GM23338 (cell line): ENCODE data around the gene CFLAR. TPM values are rescaled to one million over a fixed set of nuclear protein-coding genes. Genes with fewer than 3 reads are reported as not detected.

ENCODE experiments used
- ATAC-seq: fragments of 200-7000 bp; cut with Tn5 transposase; 3 replicates; pipeline ENCODE4 v1.9.1; 2020
- DNase-seq: peaks from one replicate; pipeline ENCODE4 v3.0.0-alpha.2; 2015; ENCODE audit warnings: low spot score
- H2AFZ ChIP-seq: fragments of 200-600 bp; sonication (generic); 2 replicates; pipeline ENCODE4 v1.8.0; 2016; ENCODE audit warnings: antibody characterized with exemption, mild to moderate bottlenecking, moderate library complexity
- H3F3A ChIP-seq: fragments of 200-600 bp; sonication (generic); replicated peaks from 2 replicates; pipeline ENCODE4 v1.8.0; 2017; ENCODE audit warnings: antibody characterized with exemption, mixed run types, low read depth
- H3K27ac ChIP-seq: fragments of 200-600 bp; sonication (generic); 2 replicates; pipeline ENCODE4 v1.6.1; 2016; ENCODE audit warnings: low read depth
- H3K27me3 ChIP-seq: fragments of 200-600 bp; sonication (generic); 2 replicates; pipeline ENCODE4 v1.8.0; 2016; ENCODE audit warnings: mild to moderate bottlenecking, mixed run types, moderate library complexity; ENCODE audit not compliant: insufficient read depth
- H3K36me3 ChIP-seq: fragments of 200-600 bp; sonication (generic); 2 replicates; pipeline ENCODE4 v1.8.0; 2016; ENCODE audit warnings: mild to moderate bottlenecking; ENCODE audit not compliant: insufficient read depth
- H3K4me1 ChIP-seq: fragments of 200-600 bp; sonication (generic); 2 replicates; pipeline ENCODE4 v1.8.0; 2016; ENCODE audit warnings: mild to moderate bottlenecking, moderate library complexity; ENCODE audit not compliant: insufficient read depth
- H3K4me2 ChIP-seq: fragments of 200-600 bp; sonication (generic); 2 replicates; pipeline ENCODE4 v1.7.1; 2017; ENCODE audit warnings: mixed run types
- H3K4me3 ChIP-seq: fragments of 200-600 bp; sonication (generic); 2 replicates; pipeline ENCODE4 v1.6.1; 2016; ENCODE audit warnings: mixed run types
- H3K79me2 ChIP-seq: fragments of 200-600 bp; sonication (generic); replicated peaks from 2 replicates; pipeline ENCODE4 v1.8.0; 2017; ENCODE audit warnings: mild to moderate bottlenecking; ENCODE audit not compliant: insufficient read depth
- H3K9me2 ChIP-seq: fragments of 200-600 bp; sonication (generic); 2 replicates; pipeline ENCODE4 v1.8.0; 2017; ENCODE audit not compliant: insufficient read depth
- H4K20me1 ChIP-seq: fragments of 200-600 bp; sonication (generic); replicated peaks from 2 replicates; pipeline ENCODE4 v1.8.0; 2017; ENCODE audit warnings: mild to moderate bottlenecking; ENCODE audit not compliant: insufficient read depth
- H3K27ac Mint-ChIP-seq: 2 replicates; pipeline ENCODE4 v1.8.0; 2020; ENCODE audit warnings: inconsistent platforms, mild to moderate bottlenecking, moderate library complexity, mixed read lengths
- H3K27me3 Mint-ChIP-seq: 3 replicates; pipeline ENCODE4 v1.8.0; 2022; ENCODE audit warnings: low read depth, mild to moderate bottlenecking, moderate library complexity, mixed read lengths, inconsistent platforms; ENCODE audit not compliant: insufficient read depth, poor library complexity
- H3K36me3 Mint-ChIP-seq: 3 replicates; pipeline ENCODE4 v1.8.0; 2021; ENCODE audit warnings: low read depth, mild to moderate bottlenecking, inconsistent platforms, moderate library complexity, mixed read lengths
- H3K4me1 Mint-ChIP-seq: 3 replicates; pipeline ENCODE4 v1.8.0; 2020; ENCODE audit warnings: mild to moderate bottlenecking, inconsistent platforms, mixed read lengths
- H3K4me3 Mint-ChIP-seq: 3 replicates; pipeline ENCODE4 v1.8.0; 2021; ENCODE audit warnings: moderate library complexity, mild to moderate bottlenecking, inconsistent platforms, mixed read lengths
- H3K9me3 Mint-ChIP-seq: 3 replicates; pipeline ENCODE4 v1.8.0; 2020; ENCODE audit warnings: moderate library complexity, mild to moderate bottlenecking, inconsistent platforms, mixed read lengths
- CREB1 ChIP-seq: fragments of 250-450 bp; sonication (Bioruptor Pico); IDR thresholded peaks from 2 replicates; pipeline ENCODE4 v1.5.0; 2020; ENCODE audit warnings: low read depth, mild to moderate bottlenecking, moderate library complexity
- CTCF ChIP-seq, 2 experiments: fragments of 200-600 bp in 1 of 2; sonication (generic) in 1 of 2; conservative IDR thresholded peaks; 2 replicates each; pipeline versions ENCODE4 v1.5.1 to v1.6.1; 2016 to 2017; ENCODE audit warnings: antibody characterized with exemption in 2 of 2, low read depth in 2 of 2, mild to moderate bottlenecking in 2 of 2, moderate library complexity in 1 of 2
- ETS1 ChIP-seq: IDR thresholded peaks from 2 replicates; pipeline ENCODE4 v1.6.1; 2016; ENCODE audit warnings: antibody characterized with exemption
- EZH2 ChIP-seq: fragments of 200-600 bp; sonication (generic); IDR thresholded peaks from one replicate; pipeline ENCODE4 v1.8.0; 2017; ENCODE audit warnings: antibody characterized with exemption, mild to moderate bottlenecking, low read depth; ENCODE audit not compliant: unreplicated experiment
- EZH2phosphoT487 ChIP-seq: fragments of 200-600 bp; sonication (generic); IDR thresholded peaks from one replicate; pipeline ENCODE4 v1.8.1; 2018; ENCODE audit warnings: antibody characterized with exemption; ENCODE audit not compliant: unreplicated experiment
- JUNB ChIP-seq: IDR thresholded peaks from one replicate; pipeline ENCODE4 v1.6.1; 2016; ENCODE audit warnings: antibody characterized with exemption; ENCODE audit not compliant: unreplicated experiment
- NANOG ChIP-seq: IDR thresholded peaks from 2 replicates; pipeline ENCODE4 v1.6.1; 2016; ENCODE audit warnings: antibody characterized with exemption, borderline replicate concordance
- POLR2AphosphoS5 ChIP-seq: IDR thresholded peaks from 2 replicates; pipeline ENCODE4 v1.6.1; 2016; ENCODE audit warnings: antibody characterized with exemption, low read depth
- REST ChIP-seq: IDR thresholded peaks from one replicate; pipeline ENCODE4 v1.6.1; 2018; ENCODE audit warnings: antibody characterized with exemption; ENCODE audit not compliant: unreplicated experiment
- STAT1 ChIP-seq: IDR thresholded peaks from one replicate; pipeline ENCODE4 v1.6.1; 2016; ENCODE audit warnings: antibody characterized with exemption; ENCODE audit not compliant: unreplicated experiment
- ZNF114 ChIP-seq: fragments of 250-450 bp; sonication (Bioruptor Pico); IDR thresholded peaks from 2 replicates; pipeline ENCODE4 v1.5.0; 2020; ENCODE audit warnings: mild to moderate bottlenecking, moderate library complexity
- ZNF331 ChIP-seq: fragments of 250-450 bp; sonication (Bioruptor Pico); IDR thresholded peaks from 2 replicates; pipeline ENCODE4 v1.5.0; 2020; ENCODE audit warnings: low read depth, mild to moderate bottlenecking, moderate library complexity
- ZNF462 ChIP-seq: fragments of 250-450 bp; sonication (Bioruptor Pico); IDR thresholded peaks from 2 replicates; pipeline ENCODE4 v1.5.0; 2020; ENCODE audit warnings: mild to moderate bottlenecking, moderate library complexity
- polyA plus RNA-seq: library from polyadenylated mRNA; unstranded; fragments of >200 nt; fragmentation: Nextera tagmentation; extraction: Ambion mirVana; gene quantifications from 2 replicates; pipeline ENCODE4 v1.2.1, GENCODE V29; 2016
- total RNA-seq: library from RNA; depleted of rRNA; stranded (reverse); fragments of >200 nt; shearing (Covaris generic); gene quantifications from 2 replicates; pipeline ENCODE4 v1.2.3, GENCODE V29; 2014

Gene CFLAR
- total and polyA plus RNA-seq, 2 experiments from 2014 or later, result 10.1 to 15.1 TPM

- Histone ChIP-seq H3K27ac (no peak overlapping the region), H2AFZ (peak overlapping the region; percentile 53; the same call in 1 of the 2 replicates), H3K4me1 (peaks cover 4% of the 10 kb centered on the region; the same call in 1 of the 2 replicates), H3K9me2 (no peaks in the 10 kb centered on the region), H3F3A (no peaks in the 10 kb centered on the region), H4K20me1 (no peaks in the 10 kb centered on the region), H3K79me2 (peaks cover 57% of the 10 kb centered on the region), H3K4me3 (peak overlapping the region; percentile 69), H3K4me2 (peak overlapping the region; percentile 83), H3K36me3 (no peaks in the 10 kb centered on the region), H3K27me3 (no peaks in the 10 kb centered on the region)
- no peak for DNase-seq
- Mint-ChIP-seq H3K4me1 (peaks cover 17% of the 10 kb centered on the region; the same call in 2 of the 3 replicates), H3K27ac (0 out of 2 replicates have a peak overlapping the region, but pooled peaks have one; percentile 98), H3K9me3 (no peaks in the 10 kb centered on the region; the same call in 2 of the 3 replicates), H3K4me3 (peak overlapping the region; percentile 95), H3K27me3 (no peaks in the 10 kb centered on the region), H3K36me3 (no peaks in the 10 kb centered on the region)
- no peak for TF ChIP-seq POLR2AphosphoS5
- no peak for TF ChIP-seq REST
- no peak for TF ChIP-seq EZH2
- TF ChIP-seq STAT1, result no peak
- no peak for TF ChIP-seq ZNF114 (CRISPR knock-in tag)
- TF ChIP-seq ZNF462 (CRISPR knock-in tag), result no peak
- TF ChIP-seq JUNB, result no peak
- TF ChIP-seq EZH2phosphoT487, result no peak
- no peak for TF ChIP-seq ETS1
- no peak for TF ChIP-seq CTCF (conservative IDR thresholded peaks at IDR 0.05; ENCODE audit: low read depth in 2 of 2)
- no peak for TF ChIP-seq CREB1 (CRISPR knock-in tag)
- TF ChIP-seq NANOG, result no peak
- no peak for TF ChIP-seq ZNF331 (CRISPR knock-in tag)
- peak; percentile 6; the same call in 1 of the 3 replicates for ATAC-seq
These were observed 45.0 kb upstream of the CFLAR start for GRCh38 chr2:201070948-201071478.
